Astrocyte of the cerebellum (primary cell): ENCODE measurements around the gene CCDC60.

Experiments
- DNase-seq: peaks from one replicate; pipeline ENCODE4 v3.0.0-alpha.2; 2011; ENCODE audit warnings: low read depth
- H3K4me3 ChIP-seq: 2 replicates; pipeline ENCODE4 v1.5.1; 2011; ENCODE audit warnings: mild to moderate bottlenecking, low read depth, low read length, moderate library complexity
- in situ Hi-C: cut with HindIII; loops from 2 replicates; pipeline ENCODE4 v1.10.0; 2017; ENCODE audit warnings: low sequenced_read_pairs
- TF ChIP-seq, protein P1 (sequence below): IDR thresholded peaks from 2 replicates; pipeline ENCODE4 v1.5.1; 2012; ENCODE audit warnings: low read length, low read depth, moderate library complexity, mild to moderate bottlenecking; ENCODE audit errors: missing control alignments

Gene CCDC60

DNA sequence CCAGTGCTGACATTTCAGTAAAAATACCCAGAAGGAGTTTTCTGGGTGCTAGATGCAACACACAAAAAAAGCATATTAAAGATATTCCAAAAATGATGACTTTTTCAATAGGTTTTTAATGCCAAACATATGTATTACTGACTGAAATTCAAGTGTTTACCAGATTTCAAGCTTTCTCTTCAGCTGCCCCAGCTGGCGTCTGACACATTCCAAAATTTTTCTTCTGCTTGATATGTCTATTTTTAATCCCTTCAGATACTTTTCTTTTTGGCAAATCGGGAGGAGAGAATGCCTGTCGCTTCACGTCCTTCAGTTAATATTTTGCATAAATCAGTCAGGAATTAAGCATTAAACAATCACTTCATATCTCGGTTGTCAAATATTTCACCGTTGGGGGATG, 7.1 kb upstream of the CCDC60 start:
- TF ChIP-seq, protein P1, sequence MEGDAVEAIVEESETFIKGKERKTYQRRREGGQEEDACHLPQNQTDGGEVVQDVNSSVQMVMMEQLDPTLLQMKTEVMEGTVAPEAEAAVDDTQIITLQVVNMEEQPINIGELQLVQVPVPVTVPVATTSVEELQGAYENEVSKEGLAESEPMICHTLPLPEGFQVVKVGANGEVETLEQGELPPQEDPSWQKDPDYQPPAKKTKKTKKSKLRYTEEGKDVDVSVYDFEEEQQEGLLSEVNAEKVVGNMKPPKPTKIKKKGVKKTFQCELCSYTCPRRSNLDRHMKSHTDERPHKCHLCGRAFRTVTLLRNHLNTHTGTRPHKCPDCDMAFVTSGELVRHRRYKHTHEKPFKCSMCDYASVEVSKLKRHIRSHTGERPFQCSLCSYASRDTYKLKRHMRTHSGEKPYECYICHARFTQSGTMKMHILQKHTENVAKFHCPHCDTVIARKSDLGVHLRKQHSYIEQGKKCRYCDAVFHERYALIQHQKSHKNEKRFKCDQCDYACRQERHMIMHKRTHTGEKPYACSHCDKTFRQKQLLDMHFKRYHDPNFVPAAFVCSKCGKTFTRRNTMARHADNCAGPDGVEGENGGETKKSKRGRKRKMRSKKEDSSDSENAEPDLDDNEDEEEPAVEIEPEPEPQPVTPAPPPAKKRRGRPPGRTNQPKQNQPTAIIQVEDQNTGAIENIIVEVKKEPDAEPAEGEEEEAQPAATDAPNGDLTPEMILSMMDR, result no peak

DNA sequence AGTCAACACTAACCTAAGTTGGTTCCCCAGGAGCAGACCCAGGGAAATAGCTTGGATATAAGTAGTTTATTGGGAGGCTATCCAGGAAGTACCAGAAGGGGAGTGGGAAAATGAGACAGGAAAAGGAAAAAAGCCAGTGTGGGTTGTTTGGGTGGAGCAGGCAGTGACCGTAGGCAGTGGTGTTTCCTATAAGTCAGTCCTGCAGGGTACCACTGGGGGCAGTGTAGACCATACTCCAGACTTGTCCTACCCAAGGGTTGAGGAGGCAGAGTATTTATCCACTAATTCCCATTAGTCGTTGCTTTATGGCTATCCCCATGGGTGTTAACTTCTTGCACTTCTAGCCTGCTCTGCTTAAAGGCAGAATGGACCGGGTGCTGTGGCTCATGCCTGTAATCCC, 6.4 kb upstream of the CCDC60 start:
- DNase-seq, result no peak
- no peak overlapping the region for H3K4me3 ChIP-seq
- TF ChIP-seq, protein P1, result no peak
- in situ Hi-C loops, result no loop called here

More for the DNA sequence above, 7.1 kb upstream of the CCDC60 start:
- H3K4me3 ChIP-seq, result no peak overlapping the region
- in situ Hi-C loops, result no loop called here
- DNase-seq, result no peak

DNA sequence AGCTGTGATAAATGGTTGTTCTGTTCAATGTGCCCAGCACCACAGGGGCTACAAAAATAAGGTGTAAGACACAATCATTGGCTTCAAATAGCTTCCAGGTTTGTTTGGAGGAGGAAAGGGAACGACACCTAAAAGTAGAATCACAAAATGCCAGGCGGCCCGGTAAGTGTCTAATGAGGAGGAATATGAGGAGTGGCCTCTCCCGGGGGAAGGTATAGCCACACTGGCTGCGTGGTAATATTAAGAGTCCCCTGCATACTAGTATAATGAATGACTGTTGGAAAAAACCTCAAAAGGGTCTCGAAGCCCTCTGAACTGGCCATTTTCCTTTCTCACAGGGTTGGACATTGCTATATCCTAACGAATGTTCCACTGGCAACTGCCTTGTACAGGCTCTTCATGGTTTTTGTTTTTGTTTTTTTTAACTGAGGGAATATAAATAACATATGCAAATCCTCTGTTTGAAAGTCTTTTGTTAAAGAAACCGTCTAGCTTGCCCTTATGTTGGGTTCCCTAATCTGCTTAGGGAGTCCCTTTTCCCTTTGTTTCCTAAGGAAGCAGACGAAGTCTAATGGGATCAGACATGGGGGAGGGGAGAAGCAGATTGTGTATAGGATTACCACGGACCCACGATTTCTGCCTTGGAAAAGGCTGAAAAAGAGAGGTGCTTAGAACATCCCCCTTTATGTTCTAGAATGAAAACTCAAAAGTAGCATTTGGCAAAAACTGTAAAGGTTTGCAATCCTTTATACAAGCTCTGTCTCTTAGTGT, 4.2 kb downstream of the CCDC60 start:
- in situ Hi-C loops, result no loop called here
- DNase-seq, result no peak
- no peak overlapping the region for H3K4me3 ChIP-seq
- TF ChIP-seq, protein P1, result no peak

DNA sequence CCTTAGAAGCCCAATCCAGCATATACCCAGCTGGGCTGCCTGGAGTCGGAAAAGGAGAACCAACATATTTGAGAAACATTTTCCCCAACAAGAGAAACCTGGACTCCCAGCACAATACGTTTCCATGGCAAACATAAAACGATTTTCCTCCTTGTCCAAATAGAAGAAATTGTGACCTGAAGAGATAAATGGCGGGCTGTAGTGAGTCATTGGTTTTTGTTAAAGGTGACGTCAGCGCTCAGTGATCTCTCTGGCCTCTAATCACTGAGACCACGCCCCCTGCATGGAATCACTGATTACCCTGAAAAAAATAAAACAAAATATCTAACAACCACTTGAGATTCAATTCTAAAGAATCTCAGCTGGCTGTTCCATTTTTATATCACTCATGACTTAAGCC, 6.0 kb downstream of the CCDC60 start:
- in situ Hi-C loops, result loop anchor here (5.0 kb wide), 1 partner anchor 37 kb away; no protein-coding TSS in a partner anchor
- no peak for DNase-seq
- TF ChIP-seq, protein P1, result no peak

DNA sequence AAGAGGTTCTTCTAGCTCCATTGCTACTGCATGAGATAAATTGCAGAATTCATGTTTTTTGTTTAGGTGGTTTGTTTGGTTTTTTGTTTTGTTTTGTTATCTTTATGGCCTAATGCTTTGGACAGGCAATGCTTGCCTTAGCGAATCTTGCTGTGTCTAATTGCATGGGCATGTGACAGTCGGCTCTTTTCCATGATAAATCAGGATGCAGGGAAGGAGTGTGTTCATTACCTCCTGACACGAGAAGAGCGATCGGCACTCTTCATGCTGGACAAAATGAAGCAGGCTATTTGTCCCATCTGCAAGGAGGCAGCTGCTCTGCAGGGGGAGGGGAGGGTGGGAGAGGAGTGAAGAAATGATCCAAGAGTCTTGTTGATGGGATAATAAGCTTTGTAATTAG, 6.5 kb downstream of the CCDC60 start:
- no peak for DNase-seq
- H3K4me3 ChIP-seq, result no peak overlapping the region
- TF ChIP-seq, protein P1, result no peak
- in situ Hi-C loops, result loop anchor here (5.0 kb wide), 1 partner anchor 36 kb away; no protein-coding TSS in a partner anchor

More for the DNA sequence above, 6.0 kb downstream of the CCDC60 start:
- no peak overlapping the region for H3K4me3 ChIP-seq

DNA sequence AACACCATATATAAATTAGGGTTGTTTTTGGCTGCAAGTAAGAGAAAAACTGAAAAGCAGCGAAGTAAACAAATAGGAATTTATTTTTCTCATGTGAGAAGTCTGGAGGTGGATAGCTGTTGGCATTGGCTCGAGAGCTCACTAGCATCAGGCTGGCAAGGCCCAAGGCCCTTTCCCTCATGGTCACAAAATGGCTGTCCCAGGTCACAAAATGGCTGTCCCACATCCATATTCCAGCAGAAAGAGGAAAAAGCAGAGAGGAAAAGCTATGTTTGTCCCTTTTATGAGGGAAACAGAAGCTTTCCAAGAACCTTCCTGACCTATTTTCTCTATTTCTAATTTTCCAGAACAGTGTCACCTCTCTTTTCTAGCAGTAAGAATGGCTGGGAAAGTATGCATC, 7.5 kb downstream of the CCDC60 start:
- TF ChIP-seq, protein P1, result no peak
- in situ Hi-C loops, result loop anchor here (5.0 kb wide), 1 partner anchor 35 kb away; no protein-coding TSS in a partner anchor
- DNase-seq, result no peak
- no peak overlapping the region for H3K4me3 ChIP-seq
